ENCODE data around the gene TTC13. TPM values are rescaled to one million over a fixed set of nuclear protein-coding genes. Genes with fewer than 3 reads are reported as not detected.
"Not testable (repeated sequence)": the region's sequence is repeated elsewhere in the genome, so short reads cannot be mapped to it uniquely, and the experiment has no call there.

The TTC13 gene
- total RNA-seq (2014; rRNA removed; shearing (Covaris generic)): 15.5 and 18.5 TPM in 2 replicates

GRCh38 chr1:230978491-230979388 lies at the start of gene TTC13, which contains the start of gene ARV1:
Gene TTC13 (minus strand): TSS chr1:230978861. CDS start chr1:230978830, 31 bp downstream.
Gene ARV1 (plus strand): TSS chr1:230979094. CDS start chr1:230979106, 12 bp downstream.
- DNase-seq (ENCODE audit: low read depth): peak; percentile 99

GRCh38 chr1:231027971-231028370 lies 49.3 kb upstream of the TTC13 start:
- DNase-seq (ENCODE audit: low read depth): no peak

- DNase-seq (ENCODE audit: low read depth): no peak
These were observed 48.7 kb upstream of the TTC13 start for GRCh38 chr1:231027136-231027925.

GRCh38 chr1:231026576-231026975 lies 47.9 kb upstream of the TTC13 start:
- no peak for DNase-seq (ENCODE audit: low read depth)

- DNase-seq (ENCODE audit: low read depth): no peak
These were observed 44.5 kb upstream of the TTC13 start for GRCh38 chr1:231023150-231023549.

GRCh38 chr1:231022543-231022942 lies 43.9 kb upstream of the TTC13 start:
- DNase-seq (ENCODE audit: low read depth): not testable (repeated sequence)

- peak; percentile 40 for DNase-seq (ENCODE audit: low read depth)
These were observed 42.9 kb upstream of the TTC13 start for GRCh38 chr1:231021540-231022031.

- peak; percentile 24 for DNase-seq (ENCODE audit: low read depth)
These were observed 42.2 kb upstream of the TTC13 start for GRCh38 chr1:231020816-231021215.

- peak; percentile 57 for DNase-seq (ENCODE audit: low read depth)
These were observed 41.5 kb upstream of the TTC13 start for GRCh38 chr1:231020139-231020601.

- DNase-seq (ENCODE audit: low read depth): no peak
These were observed 41.0 kb upstream of the TTC13 start for GRCh38 chr1:231019711-231020110.

GRCh38 chr1:231016966-231017365 lies 38.3 kb upstream of the TTC13 start:
- DNase-seq (ENCODE audit: low read depth): no peak

- DNase-seq (ENCODE audit: low read depth): no peak
These were observed 37.6 kb upstream of the TTC13 start for GRCh38 chr1:231016234-231016633.

- no peak for DNase-seq (ENCODE audit: low read depth)
These were observed 34.8 kb upstream of the TTC13 start for GRCh38 chr1:231013391-231014015.

GRCh38 chr1:231011963-231012362 lies 33.3 kb upstream of the TTC13 start:
- no peak for DNase-seq (ENCODE audit: low read depth)

- DNase-seq (ENCODE audit: low read depth): no peak
These were observed 32.7 kb upstream of the TTC13 start for GRCh38 chr1:231011360-231011759.

- not testable (repeated sequence) for DNase-seq (ENCODE audit: low read depth)
These were observed 28.9 kb upstream of the TTC13 start for GRCh38 chr1:231007535-231007934.

GRCh38 chr1:231001892-231002291 lies 23.2 kb upstream of the TTC13 start:
- no peak for DNase-seq (ENCODE audit: low read depth)

GRCh38 chr1:231000639-231001038 lies 22.0 kb upstream of the TTC13 start:
- DNase-seq (ENCODE audit: low read depth): no peak

GRCh38 chr1:231000201-231000600 lies 21.5 kb upstream of the TTC13 start:
- DNase-seq (ENCODE audit: low read depth): no peak

GRCh38 chr1:230994860-230995259 lies 16.2 kb upstream of the TTC13 start:
- DNase-seq (ENCODE audit: low read depth): no peak

GRCh38 chr1:230992100-230992774 lies 13.6 kb upstream of the TTC13 start:
- DNase-seq (ENCODE audit: low read depth): no peak
